Nucleus accumbens (tissue), 56 donors: ENCODE results near the gene COL23A1.
"Not testable (repeated sequence)": the region's sequence is repeated elsewhere in the genome, so short reads cannot be mapped to it uniquely, and the experiment has no call there.

ENCODE experiments used
- DNase-seq, 56 donors: peaks; one replicate each; lab custom pipeline; 2025; lab: John Stamatoyannopoulos, UW

The COL23A1 gene

DNA sequence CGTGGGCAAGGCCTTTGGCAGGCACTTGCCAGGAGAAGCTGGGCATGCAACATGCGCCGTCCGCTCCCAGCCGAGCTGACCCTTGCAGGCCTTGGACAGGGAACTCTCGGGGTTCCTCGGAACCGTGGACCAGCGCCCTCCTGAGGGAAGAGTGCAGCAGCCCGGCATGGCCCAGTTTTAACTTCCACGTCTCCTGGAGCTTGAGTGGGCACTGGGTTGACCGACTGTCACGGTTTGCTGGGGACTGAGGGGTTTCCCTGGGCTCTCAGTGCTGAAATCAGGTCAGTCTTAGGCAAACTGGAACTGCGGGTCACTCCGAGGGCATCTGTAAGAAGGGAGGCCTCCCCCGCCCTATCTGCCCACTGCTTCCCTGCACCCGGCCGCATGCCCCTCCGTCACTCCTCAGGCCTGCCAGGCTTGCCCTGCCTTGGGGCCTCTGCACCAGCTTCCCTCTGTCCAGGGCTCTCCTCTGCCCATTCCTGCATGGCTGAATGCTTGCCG lies 270.6 kb downstream of the COL23A1 start:
- no peak for DNase-seq

DNA sequence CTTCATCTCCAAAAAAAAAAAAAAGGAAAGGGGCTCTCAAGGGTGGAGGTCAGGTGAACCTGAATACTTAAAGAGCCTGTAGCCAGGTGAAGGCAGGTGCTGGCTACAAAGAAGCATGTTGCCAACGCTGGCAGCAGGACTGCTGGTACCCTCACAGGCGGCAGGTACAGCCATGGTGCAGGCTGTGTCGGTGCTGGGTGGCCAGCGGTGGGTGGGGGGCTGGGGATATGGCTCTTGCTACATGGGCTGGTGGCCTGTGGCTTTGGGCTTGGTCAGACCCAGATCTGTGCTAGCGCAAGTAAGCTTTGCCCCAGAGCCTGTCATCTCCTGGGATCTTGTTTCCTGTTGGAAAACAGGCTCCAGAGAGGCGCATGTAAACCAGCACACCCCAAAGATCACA lies 271.3 kb downstream of the COL23A1 start:
- no peak for DNase-seq

DNA sequence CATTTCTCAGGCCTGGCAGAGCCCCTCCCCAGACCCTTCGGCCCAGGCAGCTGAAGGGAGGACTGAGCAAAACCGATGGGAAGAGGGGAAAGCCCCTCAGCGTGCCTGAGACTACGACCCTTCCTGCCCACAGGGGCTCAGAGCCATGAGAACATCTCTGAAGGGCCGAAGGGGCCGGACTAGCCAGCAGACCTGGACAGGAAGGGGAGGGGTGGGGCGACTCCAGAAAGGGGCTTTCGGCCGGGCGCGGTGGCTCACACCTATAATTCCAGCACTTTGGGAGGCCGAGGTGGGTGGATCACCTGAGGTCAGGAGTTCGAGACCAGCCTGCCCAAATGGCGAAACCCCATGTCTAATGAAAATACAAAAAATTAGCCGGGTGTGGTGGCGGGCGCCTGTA lies 271.8 kb downstream of the COL23A1 start:
- DNase-seq = no peak

DNA sequence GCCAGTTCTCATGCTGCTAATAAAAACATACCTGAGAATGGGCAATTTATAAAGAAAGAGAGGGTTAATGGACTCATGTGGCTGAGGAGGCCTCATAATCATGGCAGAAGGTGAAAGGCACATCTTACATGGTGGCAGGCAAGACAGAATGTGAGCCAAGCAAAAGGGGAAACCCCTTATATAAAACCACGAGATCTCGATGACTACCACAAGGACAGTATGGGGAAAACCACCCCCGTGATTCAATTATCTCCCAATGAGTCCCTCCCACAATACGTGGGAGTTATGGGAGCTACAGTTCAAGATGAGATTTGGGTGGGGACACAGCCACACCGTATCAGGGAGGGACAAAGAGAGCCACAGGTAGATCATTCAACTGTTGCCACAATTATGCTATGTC lies 272.5 kb downstream of the COL23A1 start:
- DNase-seq = not testable (repeated sequence)

DNA sequence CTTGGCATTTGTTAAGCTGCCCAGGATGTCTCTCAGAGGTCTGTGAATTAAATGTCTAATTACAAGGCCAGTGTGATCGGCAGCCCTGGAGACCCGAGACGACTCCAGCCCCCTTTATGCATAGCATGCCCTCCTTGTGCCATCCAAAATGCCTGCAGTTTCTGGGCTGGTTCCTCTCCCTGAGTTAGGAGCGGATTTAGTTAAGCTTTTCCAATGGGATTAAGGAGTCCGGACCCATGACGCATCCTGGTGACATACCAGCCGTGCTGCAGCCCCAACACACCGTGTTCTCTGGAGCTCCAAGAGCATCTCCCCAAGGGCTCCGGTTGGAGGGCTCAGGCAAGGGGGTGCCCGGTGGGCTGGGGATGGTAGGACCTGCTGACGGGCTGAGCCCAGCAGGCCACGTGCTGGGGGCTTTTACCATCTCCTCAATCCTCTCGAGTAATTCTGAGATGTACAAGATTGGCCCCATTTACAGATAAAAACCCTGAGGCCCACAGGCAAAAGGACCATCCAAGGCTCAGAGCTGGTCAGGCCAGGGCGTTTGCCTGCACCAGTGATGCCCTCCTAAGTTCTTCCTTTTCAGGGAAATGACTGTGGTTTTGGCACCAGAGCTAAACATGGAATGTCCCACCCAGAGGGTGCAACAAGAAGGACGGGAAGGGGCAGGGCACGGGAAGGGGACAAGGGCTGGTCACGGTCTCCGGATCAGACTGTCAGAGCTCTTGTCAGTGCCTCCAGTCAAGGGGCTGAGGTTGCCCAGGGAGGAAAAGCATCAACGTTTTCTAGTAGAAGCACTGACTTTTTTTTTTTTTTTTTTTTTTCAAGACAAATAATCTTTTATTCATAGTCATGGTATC lies 275.0 kb downstream of the COL23A1 start:
- DNase-seq = no peak

DNA sequence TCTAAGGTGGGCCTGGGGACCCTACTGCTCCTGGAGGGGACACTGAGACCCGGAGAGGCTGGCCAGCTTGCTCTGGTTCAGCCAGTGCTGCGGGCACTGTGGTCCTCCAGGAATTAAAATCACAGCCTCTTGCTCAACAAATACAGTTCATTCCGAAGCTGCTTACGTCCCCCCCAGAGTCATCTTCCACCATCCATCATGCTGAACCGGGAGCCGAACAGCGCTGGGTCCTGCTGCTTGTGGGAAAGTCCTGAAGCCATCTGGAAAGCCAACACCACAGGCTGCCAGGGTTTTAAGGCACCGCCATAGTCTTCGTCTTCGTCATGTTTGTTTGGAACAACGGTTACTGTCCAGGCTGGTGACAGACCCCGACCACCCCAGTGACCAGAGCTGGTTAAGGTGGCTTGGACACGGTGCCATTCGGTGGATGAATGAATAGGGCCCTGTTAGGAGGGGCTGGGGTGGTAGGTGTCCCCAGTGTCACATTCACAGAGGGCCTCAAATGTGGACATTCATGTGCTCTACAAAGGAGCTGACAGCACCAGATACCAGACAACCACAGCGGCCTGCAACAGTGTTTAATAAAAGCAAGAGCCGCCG lies 276.0 kb downstream of the COL23A1 start:
- no peak for DNase-seq

DNA sequence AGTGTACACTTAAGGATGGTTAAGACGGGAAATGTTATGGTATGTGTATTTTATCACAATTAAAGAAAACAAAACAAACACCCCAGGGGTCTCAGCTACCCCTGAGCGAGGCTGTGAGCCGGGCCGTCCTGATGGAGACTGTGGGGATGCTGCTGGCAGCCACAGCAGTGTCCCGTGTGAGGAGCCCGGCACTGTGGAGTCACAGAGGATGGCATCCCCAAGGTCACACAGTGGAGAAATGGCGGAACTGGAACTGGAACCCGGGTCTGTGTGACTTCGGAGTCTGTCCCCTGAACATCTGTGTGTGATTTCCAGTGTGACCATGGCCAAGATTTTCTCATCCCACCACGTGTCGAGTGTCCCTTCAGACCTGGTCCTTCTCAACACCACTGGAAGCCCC lies 276.9 kb downstream of the COL23A1 start:
- DNase-seq = no peak

DNA sequence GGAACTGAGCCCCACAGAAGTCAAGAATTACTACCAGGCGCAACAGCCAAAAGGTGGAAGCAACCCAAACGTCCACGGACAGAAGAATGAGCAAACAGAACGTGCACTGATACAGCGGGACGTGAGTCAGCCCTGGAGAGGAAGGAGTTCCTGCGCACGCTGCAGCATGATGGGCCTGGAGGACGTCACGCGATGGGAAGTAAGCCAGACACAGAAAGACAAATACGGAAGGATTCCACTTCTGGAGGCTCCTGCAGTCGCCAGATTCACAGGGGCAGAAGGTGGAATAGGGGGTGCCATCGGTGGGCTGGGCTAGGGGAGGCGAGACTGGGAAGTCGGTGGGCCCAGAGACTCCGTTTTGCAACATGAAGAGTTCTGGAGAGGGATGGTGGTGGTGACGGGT lies 277.3 kb downstream of the COL23A1 start:
- no peak for DNase-seq

DNA sequence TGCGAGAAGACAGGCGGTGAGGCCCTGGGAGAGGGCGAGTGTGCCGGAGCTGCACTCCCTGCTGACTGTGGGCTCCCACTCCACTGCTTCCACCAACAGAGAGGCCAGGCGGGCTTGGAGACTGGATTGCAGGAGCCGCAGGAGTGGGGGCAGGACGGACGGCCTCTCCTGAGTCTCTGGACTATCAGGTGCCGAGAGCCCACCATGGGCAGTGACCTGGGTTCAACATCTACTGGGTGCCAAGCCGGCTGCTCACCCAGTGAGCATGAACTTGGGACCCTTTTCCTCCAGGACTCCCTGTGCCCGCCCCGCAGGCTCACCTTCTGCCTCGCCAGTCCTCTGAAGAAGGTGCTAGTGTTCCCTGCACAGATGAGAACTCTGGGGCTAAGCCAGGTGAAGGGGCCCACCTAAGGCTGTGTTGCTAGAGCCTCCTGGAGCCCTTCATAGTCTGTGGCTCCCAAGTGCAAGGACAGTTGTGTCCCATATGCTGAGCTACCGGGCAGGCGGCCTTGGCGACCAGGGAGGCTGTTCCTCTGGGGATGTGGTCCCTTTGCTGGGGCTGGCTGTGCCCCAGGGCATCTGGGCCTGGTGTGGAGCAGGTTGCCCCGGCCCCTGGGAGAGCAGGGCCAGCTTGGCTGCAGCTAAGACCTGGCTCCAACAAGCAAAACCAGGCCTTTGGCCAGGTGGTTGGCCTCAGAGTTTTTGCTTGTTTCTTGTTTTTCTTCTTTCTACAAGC lies 279.9 kb downstream of the COL23A1 start:
- DNase-seq = no peak

DNA sequence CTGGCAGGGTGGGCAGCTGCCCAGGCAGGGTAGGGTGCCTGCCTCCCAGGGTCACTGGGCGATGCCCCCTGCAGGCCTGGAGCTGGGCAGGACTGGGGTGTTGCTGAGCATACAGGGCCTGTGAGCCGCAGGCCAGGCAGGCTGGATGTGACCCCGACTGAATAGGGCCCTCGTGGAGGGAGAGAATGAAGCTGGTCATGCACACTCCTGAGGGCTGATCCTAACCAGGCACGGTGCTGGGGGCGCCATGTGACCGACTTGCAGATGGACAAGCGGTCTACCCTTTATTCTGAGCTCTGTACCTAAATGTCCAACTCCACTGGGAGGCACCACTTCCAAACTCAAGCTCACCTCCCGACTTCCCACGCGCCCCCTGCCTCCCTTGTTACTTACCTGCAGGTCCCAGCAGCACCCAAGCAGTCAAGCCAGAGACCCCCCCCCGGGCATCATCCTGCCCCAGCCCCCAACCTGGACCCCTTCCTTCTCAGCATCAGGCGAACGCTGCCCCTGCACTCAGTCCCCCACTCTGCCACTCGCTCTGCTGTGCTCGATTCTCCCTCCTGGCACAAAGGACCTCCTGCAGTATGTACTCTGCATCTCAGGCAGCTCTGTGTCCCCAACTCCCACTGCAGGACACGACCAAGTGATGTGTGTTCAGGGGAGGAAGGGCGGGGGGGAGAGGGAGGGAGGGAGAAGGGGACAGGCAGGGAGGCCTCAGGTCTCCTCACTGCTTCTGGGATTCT lies 280.8 kb downstream of the COL23A1 start:
- no peak for DNase-seq

DNA sequence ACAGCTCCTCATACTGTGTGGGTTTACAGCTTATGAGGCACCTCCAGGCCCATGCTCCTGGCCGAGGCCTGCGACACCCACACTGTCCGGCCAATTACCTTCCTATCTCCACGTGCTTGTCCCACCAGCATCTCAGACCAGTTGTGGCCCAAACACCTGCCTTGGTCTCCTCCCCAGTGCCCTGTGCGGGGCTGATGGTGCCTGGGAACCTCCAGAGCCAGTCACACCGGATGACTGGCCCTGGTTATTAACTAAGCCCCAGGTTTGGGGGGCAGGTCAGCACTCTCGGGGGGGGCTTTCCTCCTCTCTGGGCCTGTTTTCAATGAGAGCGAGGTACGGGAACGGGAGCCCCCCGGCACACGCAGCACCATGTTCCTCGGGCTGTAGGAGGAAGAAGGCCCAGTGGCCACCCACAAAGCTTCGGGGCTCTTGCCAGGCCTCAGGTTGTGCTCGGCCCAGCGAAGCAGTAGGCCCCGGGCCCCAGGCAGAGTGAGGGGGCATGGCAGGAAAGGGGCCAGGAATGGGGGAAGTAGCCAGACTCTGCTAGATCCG lies 281.6 kb downstream of the COL23A1 start:
- no peak for DNase-seq

DNA sequence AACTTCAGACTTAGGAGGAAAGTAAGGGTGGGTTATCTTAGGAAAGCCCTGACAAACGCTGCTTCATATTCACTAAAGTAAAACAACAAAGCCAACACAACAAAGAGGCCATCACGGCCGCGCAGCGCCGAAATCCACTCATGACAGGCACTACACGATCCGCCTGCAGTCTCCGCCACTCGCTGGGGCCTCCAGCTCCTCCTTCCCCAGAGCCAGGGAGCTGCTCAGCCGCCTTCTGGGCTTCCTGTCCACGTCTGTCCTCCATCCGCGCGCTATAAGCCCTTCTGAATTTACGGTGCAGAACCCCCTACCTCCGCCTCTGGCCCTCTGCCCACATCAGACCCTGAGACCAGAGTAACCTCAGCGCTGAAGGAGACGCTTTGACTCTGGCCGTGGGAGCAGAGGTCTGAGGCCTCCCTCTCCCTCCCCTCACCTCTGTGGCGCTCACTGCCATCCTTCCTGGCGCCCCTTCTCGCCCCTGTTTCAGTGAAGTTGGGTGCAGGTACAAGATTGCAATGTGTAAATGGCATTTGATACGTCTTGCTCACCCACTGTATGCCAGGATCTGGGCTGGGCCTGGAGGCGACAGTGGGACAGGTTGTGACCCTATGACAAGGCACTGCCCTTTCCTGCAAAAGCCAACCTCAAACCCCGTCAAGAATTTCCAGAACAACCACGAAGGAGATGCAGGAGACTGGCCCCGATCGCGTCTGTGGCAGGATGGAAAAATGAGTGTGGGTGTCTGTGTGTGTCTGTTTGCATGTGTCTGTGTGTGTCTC lies 282.7 kb downstream of the COL23A1 start:
- no peak for DNase-seq

DNA sequence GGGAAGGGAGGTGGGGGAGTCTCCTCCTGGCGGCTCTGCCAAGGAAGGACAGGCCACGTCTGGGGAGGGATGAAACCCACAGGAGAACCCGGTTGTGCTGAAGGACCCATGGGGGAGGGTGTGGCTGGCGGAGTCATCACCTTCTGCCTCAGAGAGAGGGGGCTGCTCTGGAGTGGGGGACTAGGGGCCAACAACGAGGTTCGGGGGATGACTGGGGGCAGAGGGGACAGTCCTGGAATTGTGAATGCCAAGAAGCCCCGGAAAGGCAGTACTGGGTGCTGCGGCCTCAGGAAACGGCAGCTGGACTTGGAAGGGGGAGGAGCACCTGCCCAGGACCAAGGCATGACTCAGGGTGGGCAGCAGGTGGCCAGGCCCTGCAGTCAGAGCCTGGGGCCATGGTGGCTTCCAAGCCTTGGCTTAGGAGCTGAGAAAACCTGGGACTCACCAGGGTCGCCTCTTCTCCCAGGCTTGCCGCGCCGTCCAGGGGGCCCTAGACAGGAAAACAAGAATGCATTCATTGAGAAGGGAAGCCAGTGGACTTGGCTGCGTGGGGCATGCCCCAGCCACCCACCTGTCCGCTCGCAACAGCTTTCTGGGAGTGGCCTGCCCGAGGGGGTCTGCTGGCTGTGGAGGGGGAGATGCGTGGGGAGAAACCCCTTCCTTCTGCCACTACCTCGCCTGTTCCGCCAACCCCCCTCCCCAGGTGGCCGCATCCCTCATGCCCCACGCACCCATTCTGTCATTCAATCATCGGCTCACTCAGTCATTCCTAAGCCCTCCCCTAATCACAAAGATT lies 283.6 kb downstream of the COL23A1 start:
- DNase-seq = no peak

DNA sequence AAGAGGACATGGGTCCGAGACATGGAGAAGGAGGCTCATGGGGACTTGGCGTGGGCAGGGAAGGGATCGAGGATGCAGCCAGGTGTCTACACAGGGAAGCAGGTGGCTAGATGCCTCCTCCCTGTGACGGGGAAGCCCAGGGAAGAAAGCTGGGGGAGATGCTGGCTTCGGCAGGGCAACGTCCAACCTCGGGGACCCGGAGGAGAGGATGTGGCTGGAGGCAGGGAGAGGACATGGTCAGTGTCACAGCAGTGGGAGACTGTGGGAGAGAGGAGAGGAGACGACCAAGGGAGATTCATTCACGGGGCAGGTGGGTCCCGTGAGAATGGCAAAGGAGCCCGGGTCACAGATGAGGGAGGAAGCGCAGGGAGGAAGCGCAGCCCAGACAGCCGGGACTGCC lies 284.4 kb downstream of the COL23A1 start:
- DNase-seq = no peak

DNA sequence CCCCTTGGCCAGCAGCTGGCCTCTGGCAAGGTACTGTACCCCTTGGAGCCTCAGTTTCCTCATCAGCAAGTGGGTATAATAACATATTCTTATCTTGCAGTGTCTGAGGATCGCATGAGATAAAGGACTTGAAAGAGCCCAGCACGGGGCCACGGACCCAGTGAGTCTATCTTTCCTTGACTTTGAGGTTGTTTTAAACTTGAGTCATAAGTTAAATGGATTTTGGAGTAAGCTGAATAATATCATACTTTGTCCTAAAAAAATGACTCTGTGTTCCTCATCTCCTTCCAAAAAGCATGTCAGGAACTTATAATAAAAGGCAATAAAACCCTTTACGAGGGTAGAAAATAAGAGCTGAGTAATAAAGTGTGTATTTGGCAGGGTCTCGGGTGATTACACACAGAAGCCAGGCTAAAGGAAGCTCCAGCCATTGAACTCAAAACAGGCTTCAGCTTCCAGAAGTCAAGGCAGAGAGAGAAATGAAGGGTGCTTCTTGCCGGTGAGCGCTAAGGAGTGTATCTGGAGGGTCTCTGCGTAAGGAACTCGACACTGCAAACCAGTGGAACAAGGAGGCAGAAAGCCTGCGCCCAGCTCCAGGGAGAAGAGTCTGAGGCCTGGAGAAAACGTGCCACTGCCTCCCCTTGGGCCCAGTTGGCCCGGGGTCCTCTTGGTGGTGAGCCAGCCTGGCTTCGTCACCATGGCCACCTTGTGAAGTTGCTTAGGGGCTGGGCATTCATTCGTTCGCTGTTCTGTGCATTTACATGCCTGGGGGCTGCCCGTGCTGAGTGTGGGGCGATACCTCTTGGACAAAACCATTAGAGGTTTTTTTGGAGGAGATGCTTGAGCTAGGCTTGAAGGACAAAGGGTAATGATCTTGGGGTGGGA lies 285.2 kb downstream of the COL23A1 start:
- no peak for DNase-seq

DNA sequence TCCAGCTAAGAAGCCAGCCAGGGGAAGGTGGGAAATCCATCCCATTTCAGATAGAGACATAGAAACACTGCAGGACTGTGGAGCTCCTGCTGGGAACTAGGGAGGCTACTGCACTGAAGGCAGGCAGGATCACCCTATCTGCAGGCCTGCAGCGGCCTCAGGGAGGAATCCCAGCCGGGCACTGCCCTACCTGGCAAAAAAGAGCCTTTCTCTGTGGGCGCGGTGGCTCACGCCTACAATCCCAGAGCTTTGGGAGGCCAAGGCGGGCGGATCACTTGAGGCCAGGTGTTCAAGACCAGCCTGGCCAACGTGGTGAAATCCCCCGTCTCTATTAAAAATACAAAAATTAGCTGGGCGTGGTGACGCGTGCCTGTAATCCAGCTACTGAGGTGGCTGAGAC lies 286.2 kb downstream of the COL23A1 start:
- DNase-seq = no peak

DNA sequence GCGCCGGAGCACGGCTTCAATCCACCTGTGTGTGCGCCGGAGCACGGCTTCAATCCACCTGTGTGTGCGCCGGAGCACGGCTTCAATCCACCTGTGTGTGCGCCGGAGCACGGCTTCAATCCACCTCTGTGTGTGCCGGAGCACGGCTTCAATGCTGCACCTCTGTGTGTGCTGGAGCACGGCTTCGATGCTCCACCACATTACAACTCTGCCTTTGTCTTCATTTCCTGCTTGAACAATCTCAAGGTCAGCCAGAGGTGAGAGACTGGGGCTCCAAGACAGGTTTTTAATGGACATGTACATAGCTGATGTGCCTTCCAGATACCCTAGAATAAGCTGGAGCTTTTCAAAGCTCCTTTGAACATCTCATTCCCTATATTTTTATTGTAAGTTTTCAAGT lies 287.9 kb downstream of the COL23A1 start:
- DNase-seq = not testable (repeated sequence)

DNA sequence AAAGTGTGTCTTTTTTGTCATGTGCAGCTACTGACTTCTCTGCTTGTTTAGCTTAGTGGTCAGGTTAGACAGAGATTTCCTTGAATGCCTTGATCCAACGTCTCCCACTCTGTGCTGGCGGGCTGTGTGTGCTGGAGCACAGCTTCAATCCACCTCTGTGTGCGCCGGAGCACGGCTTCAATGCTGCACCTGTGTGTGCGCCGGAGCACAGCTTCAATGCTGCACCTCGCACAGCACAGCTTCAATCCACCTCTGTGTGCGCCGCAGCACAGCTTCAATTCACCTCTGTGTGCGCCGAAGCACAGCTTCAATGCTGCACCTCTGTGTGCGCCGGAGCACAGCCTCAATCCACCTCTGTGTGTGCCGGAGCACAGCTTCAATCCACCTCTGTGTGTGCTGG lies 288.6 kb downstream of the COL23A1 start:
- no peak for DNase-seq
